Natural killer cell (primary cell): ENCODE results near the gene UGT2B15. TPM values are rescaled to one million over a fixed set of nuclear protein-coding genes. Genes with fewer than 3 reads are reported as not detected.
"Not testable (repeated sequence)": the region's sequence is repeated elsewhere in the genome, so short reads cannot be mapped to it uniquely, and the experiment has no call there.

Experiments used
- ATAC-seq, 3 donors: fragments of 150-1000 bp in 2 of 3; fragments of 200-7000 bp in 1 of 3; cut with Tn5 transposase; 1 replicate in 1 of 3; 2 replicates in 2 of 3; pipeline ENCODE4 v1.10.0; 2021; ENCODE audit warnings: mild to moderate bottlenecking in 2 of 3, moderate library complexity in 2 of 3
- DNase-seq, 2 donors: peaks; one replicate each; pipeline versions ENCODE4 v3.0.0 to v3.0.0-alpha.2; 2013 to 2021; ENCODE audit warnings: mixed read lengths in 1 of 2
- H3K27ac ChIP-seq: one replicate; pipeline ENCODE4 v1.5.1; 2013; ENCODE audit warnings: mild to moderate bottlenecking, low read length
- H3K27me3 ChIP-seq: one replicate; pipeline ENCODE4 v1.6.1; 2013; ENCODE audit warnings: low read length; ENCODE audit not compliant: control insufficient read depth, insufficient read depth
- H3K36me3 ChIP-seq: one replicate; pipeline ENCODE4 v1.6.1; 2013; ENCODE audit warnings: low read length; ENCODE audit not compliant: control insufficient read depth, insufficient read depth
- H3K4me1 ChIP-seq: one replicate; pipeline ENCODE4 v1.6.1; 2013; ENCODE audit warnings: low read length; ENCODE audit not compliant: control insufficient read depth, insufficient read depth
- H3K4me3 ChIP-seq: one replicate; pipeline ENCODE4 v1.5.1; 2013; ENCODE audit warnings: low read length
- H3K9me3 ChIP-seq: one replicate; pipeline ENCODE4 v1.6.1; 2013; ENCODE audit warnings: low read length; ENCODE audit not compliant: control insufficient read depth, insufficient read depth
- H3K27ac Mint-ChIP-seq, 2 donors: one replicate each; pipeline ENCODE4 v1.8.0; 2022; ENCODE audit warnings: mild to moderate bottlenecking in 2 of 2, mixed read lengths in 2 of 2, moderate library complexity in 1 of 2
- H3K27me3 Mint-ChIP-seq, 2 donors: one replicate each; pipeline ENCODE4 v1.8.0; 2022; ENCODE audit warnings: low read depth in 2 of 2, mixed read lengths in 2 of 2
- H3K36me3 Mint-ChIP-seq: one replicate; pipeline ENCODE4 v1.8.0; 2022; ENCODE audit warnings: mixed read lengths
- H3K4me1 Mint-ChIP-seq, 2 donors: one replicate each; pipeline ENCODE4 v1.8.0; 2022; ENCODE audit warnings: mixed read lengths in 2 of 2
- H3K4me3 Mint-ChIP-seq: one replicate; pipeline ENCODE4 v1.8.0; 2022; ENCODE audit warnings: mild to moderate bottlenecking, moderate library complexity, mixed read lengths
- H3K9me3 Mint-ChIP-seq, 2 donors: one replicate each; pipeline ENCODE4 v1.8.0; 2022; ENCODE audit warnings: mixed read lengths in 2 of 2
- WGBS: methylation state at CpG from one replicate; pipeline ENCODE4 v1.1.7; 2013; ENCODE audit warnings: missing lambda C conversion rate; ENCODE audit not compliant: insufficient coverage; 5-methylcytosine and 5-hydroxymethylcytosine counted together
- intact Hi-C: fragments of 100-400 bp; cut with micrococcal nuclease; formaldehyde crosslinking; loops from one replicate; pipeline ENCODE4 v1.14.2; 2022
- total RNA-seq, 4 donors: library from RNA; stranded (reverse); fragments of 120-200 nt in 1 of 4; gene quantifications; one replicate each; pipeline versions ENCODE4 v1.2.3 to v1.2.4, GENCODE V29; 2013 to 2022
- TF ChIP-seq, protein P1 (sequence below): fragments of 200-600 bp; IDR thresholded peaks from one replicate; pipeline ENCODE4 v1.8.0; 2022; ENCODE audit warnings: antibody characterized with exemption

The UGT2B15 gene
- total RNA-seq, 3 donors from 2014 or later (not counting 1 experiment from before 2014, with no cell fraction given) = not detected

DNA sequence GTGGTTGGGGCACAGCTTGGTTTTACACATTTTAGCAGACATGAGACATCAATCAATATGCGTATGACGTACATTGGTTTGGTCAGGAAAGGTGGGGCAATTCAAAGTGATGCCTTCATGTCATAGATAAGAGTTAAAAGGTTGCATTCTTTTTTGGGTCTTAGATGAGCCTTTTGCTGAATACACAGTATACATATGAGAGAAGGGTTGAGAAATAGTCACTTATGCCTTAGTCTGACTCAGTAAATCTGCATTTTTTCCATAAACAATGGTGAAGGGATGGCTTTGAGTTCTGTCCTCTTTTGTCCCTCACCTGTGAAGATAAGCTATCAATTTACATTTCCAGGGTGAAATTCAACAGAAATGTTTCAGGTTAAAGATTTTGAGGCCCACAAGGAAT is 43.9 kb upstream of the UGT2B15 start:
- Mint-ChIP-seq H3K36me3 (no peaks in the 10 kb centered on the region), H3K27me3 (no peaks in the 10 kb centered on the region), H3K4me3 (no peak overlapping the region), H3K27ac (no peak overlapping the region), H3K4me1 (no peaks in the 10 kb centered on the region), H3K9me3 (peaks cover 5 to 14% of the 10 kb centered on the region in 2 donors)
- no peak overlapping the region for H3K4me3 ChIP-seq
- no peaks in the 10 kb centered on the region for H3K4me1 ChIP-seq
- intact Hi-C loops = no loop called here
- no peaks in the 10 kb centered on the region for H3K27me3 ChIP-seq
- no peak overlapping the region for H3K27ac ChIP-seq
- 95% methylated on average over 2 of the region's 2 CpGs for WGBS
- DNase-seq (no peak), ATAC-seq (no peak)
- H3K36me3 ChIP-seq = no peaks in the 10 kb centered on the region
- TF ChIP-seq, protein P1, sequence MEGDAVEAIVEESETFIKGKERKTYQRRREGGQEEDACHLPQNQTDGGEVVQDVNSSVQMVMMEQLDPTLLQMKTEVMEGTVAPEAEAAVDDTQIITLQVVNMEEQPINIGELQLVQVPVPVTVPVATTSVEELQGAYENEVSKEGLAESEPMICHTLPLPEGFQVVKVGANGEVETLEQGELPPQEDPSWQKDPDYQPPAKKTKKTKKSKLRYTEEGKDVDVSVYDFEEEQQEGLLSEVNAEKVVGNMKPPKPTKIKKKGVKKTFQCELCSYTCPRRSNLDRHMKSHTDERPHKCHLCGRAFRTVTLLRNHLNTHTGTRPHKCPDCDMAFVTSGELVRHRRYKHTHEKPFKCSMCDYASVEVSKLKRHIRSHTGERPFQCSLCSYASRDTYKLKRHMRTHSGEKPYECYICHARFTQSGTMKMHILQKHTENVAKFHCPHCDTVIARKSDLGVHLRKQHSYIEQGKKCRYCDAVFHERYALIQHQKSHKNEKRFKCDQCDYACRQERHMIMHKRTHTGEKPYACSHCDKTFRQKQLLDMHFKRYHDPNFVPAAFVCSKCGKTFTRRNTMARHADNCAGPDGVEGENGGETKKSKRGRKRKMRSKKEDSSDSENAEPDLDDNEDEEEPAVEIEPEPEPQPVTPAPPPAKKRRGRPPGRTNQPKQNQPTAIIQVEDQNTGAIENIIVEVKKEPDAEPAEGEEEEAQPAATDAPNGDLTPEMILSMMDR = no peak
- H3K9me3 ChIP-seq = no peaks in the 10 kb centered on the region

DNA sequence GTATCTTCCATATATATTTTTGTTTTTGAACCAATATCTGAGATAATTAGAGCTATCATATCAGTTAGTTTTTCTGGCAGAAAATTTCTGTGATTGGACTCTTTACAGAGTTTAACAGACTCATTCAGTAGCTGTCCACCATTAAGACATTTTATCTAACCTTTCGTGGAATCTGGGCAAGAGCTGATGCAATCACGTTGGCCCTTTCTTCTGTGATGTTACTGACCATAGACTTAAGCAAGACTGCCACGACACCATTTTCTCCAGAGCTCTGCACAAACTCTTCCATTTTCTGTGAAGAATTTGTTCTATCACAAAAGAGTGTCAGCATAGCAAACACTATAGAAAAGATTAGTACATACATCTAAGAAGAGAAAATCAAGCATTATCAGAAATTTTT is 41.8 kb upstream of the UGT2B15 start:
- Mint-ChIP-seq H3K27ac (no peak overlapping the region), H3K36me3 (no peaks in the 10 kb centered on the region), H3K4me1 (no peaks in the 10 kb centered on the region), H3K9me3 (peaks cover 2 to 13% of the 10 kb centered on the region in 2 donors), H3K27me3 (no peaks in the 10 kb centered on the region), H3K4me3 (no peak overlapping the region)
- Histone ChIP-seq H3K27me3 (no peaks in the 10 kb centered on the region), H3K36me3 (no peaks in the 10 kb centered on the region), H3K4me3 (no peak overlapping the region), H3K9me3 (no peaks in the 10 kb centered on the region), H3K4me1 (no peaks in the 10 kb centered on the region), H3K27ac (no peak overlapping the region)
- DNase-seq = no peak
- 84% methylated on average over 3 of the region's 3 CpGs for WGBS
- TF ChIP-seq, protein P1 = no peak
- intact Hi-C loops = no loop called here
- ATAC-seq = no peak

DNA sequence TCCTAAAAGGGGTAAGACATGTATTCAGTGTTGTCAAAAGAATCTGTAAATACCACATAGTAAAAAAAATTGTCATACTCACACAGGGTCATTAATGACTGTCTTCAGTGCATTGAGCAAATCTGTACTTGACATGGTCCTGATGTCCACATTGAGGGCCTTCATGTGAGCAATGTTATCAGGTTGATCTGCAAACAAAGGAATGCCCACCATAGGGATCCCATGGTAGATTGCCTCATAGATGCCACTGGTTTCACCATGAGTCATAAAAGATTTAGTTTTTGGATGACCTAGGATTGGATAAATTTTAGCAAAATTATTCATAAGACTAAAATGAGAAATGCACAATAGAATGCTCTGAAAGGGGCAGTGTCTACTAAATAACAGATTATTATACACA is 38.1 kb upstream of the UGT2B15 start:
- H3K4me3 ChIP-seq = no peak overlapping the region
- intact Hi-C loops = no loop called here
- H3K4me1 ChIP-seq = no peaks in the 10 kb centered on the region
- Mint-ChIP-seq H3K4me1 (no peaks in the 10 kb centered on the region), H3K27me3 (no peaks in the 10 kb centered on the region), H3K27ac (no peak overlapping the region), H3K36me3 (no peaks in the 10 kb centered on the region), H3K9me3 (peaks cover 5 to 19% of the 10 kb centered on the region in 2 donors), H3K4me3 (no peak overlapping the region)
- H3K36me3 ChIP-seq = no peaks in the 10 kb centered on the region
- H3K27me3 ChIP-seq = no peaks in the 10 kb centered on the region
- H3K27ac ChIP-seq = no peak overlapping the region
- no peak for DNase-seq
- TF ChIP-seq, protein P1 = no peak
- no peaks in the 10 kb centered on the region for H3K9me3 ChIP-seq
- ATAC-seq = no peak

DNA sequence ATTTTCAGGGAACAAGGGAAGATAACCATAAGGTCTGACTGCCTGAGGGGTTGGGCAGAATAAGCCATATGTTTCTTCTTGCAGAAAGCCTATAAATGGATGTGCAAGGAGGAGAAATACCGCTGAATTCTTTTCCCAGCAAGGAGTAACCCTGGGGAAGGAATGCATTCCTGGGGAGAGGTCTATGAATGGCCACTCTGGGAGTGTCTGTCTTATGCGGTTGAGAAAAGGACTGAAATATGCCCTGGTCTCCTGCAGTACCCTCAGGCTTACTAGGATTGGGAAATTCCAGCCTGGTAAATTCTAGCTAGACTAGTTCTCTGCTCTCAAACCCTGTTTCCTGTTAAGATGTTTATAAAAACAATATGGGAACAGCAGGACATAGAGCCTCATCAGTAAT is 32.7 kb upstream of the UGT2B15 start:
- DNase-seq, ATAC-seq, H3K4me1 Mint-ChIP-seq, H3K4me3 ChIP-seq, H3K36me3 Mint-ChIP-seq, intact Hi-C loops, H3K27ac Mint-ChIP-seq, H3K27me3 Mint-ChIP-seq, H3K4me1 ChIP-seq, H3K27me3 ChIP-seq, H3K9me3 ChIP-seq, H3K36me3 ChIP-seq, H3K4me3 Mint-ChIP-seq, H3K27ac ChIP-seq: not testable (repeated sequence)
- WGBS = 84% methylated on average over 2 of the region's 2 CpGs
- peaks cover 12% of the 10 kb centered on the region in 2 donors for H3K9me3 Mint-ChIP-seq
